ENCODE data around the gene TJAP1.

DNA sequence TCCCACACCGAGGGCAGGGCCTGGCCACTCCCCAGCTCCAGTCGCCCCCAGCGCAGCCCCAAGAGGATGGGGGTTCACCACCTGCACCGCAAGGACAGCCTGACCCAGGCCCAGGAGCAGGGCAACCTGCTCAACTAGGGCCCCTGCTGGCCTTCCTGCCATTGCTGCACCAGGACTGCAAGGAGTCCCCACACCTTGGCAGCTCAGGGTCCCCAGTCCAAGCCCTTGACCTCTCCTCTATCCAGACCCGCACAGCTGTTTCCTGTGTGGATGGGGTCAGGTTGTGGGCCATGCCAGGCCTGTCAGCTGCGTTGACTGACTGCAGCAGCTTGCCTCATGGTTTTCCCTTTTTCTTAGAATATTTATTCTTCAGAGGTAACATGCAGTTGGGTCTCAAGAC, 28.3 kb downstream of the TJAP1 start:
- TF ChIP-seq CTCF (IDR thresholded peaks at IDR 0.05) (no peak), POLR2A (IDR thresholded peaks at IDR 0.05) (no peak)

Data from testis (tissue), 2 donors.